ENCODE measurements around the gene CDK13.

CDK13 gene

GRCh38 chr7:39923091-39923490 lies 27.0 kb upstream of the CDK13 start:
- Histone ChIP-seq H3K4me1 (ENCODE audit: control insufficient read depth, insufficient read depth, low read length) (peaks cover 3% of the 10 kb centered on the region), H3K4me3 (ENCODE audit: low read length) (no peak overlapping the region), H3K9ac (ENCODE audit: low read length) (no peak overlapping the region), H3K9me3 (ENCODE audit: control insufficient read depth, low read length) (no peaks in the 10 kb centered on the region), H3K27me3 (replicated peaks; ENCODE audit: control insufficient read depth, insufficient read depth, low read length) (no peaks in the 10 kb centered on the region), H3K36me3 (ENCODE audit: control insufficient read depth, insufficient read depth, low read length, severe bottlenecking) (no peaks in the 10 kb centered on the region)
- DNase-seq (ENCODE audit: low read depth), result no peak

- H3K4me1 ChIP-seq (ENCODE audit: control insufficient read depth, insufficient read depth, low read length), result peaks cover 3% of the 10 kb centered on the region
- H3K36me3 ChIP-seq (ENCODE audit: control insufficient read depth, insufficient read depth, low read length, severe bottlenecking), result no peaks in the 10 kb centered on the region
- DNase-seq (ENCODE audit: low read depth), result no peak
- H3K9ac ChIP-seq (ENCODE audit: low read length), result no peak overlapping the region
- H3K27me3 ChIP-seq (replicated peaks; ENCODE audit: control insufficient read depth, insufficient read depth, low read length), result no peaks in the 10 kb centered on the region
- H3K4me3 ChIP-seq (ENCODE audit: low read length), result no peak overlapping the region
- no peaks in the 10 kb centered on the region for H3K9me3 ChIP-seq (ENCODE audit: control insufficient read depth, low read length)
Measured at GRCh38 chr7:39924122-39924521, 25.9 kb upstream of the CDK13 start.

GRCh38 chr7:39926111-39926510 lies 23.9 kb upstream of the CDK13 start:
- H3K4me3 ChIP-seq (ENCODE audit: low read length), result no peak overlapping the region
- no peak for DNase-seq (ENCODE audit: low read depth)
- H3K36me3 ChIP-seq (ENCODE audit: control insufficient read depth, insufficient read depth, low read length, severe bottlenecking), result no peaks in the 10 kb centered on the region
- peaks cover 3% of the 10 kb centered on the region for H3K4me1 ChIP-seq (ENCODE audit: control insufficient read depth, insufficient read depth, low read length)
- no peaks in the 10 kb centered on the region for H3K9me3 ChIP-seq (ENCODE audit: control insufficient read depth, low read length)
- no peak overlapping the region for H3K9ac ChIP-seq (ENCODE audit: low read length)
- H3K27me3 ChIP-seq (replicated peaks; ENCODE audit: control insufficient read depth, insufficient read depth, low read length), result no peaks in the 10 kb centered on the region

- H3K9ac ChIP-seq (ENCODE audit: low read length), result no peak overlapping the region
- no peak overlapping the region for H3K4me3 ChIP-seq (ENCODE audit: low read length)
- no peaks in the 10 kb centered on the region for H3K27me3 ChIP-seq (replicated peaks; ENCODE audit: control insufficient read depth, insufficient read depth, low read length)
- no peaks in the 10 kb centered on the region for H3K36me3 ChIP-seq (ENCODE audit: control insufficient read depth, insufficient read depth, low read length, severe bottlenecking)
- DNase-seq (ENCODE audit: low read depth), result no peak
- H3K4me1 ChIP-seq (ENCODE audit: control insufficient read depth, insufficient read depth, low read length), result peaks cover 3% of the 10 kb centered on the region
- H3K9me3 ChIP-seq (ENCODE audit: control insufficient read depth, low read length), result no peaks in the 10 kb centered on the region
Measured at GRCh38 chr7:39927018-39927417, 23.0 kb upstream of the CDK13 start.

- H3K9ac ChIP-seq (ENCODE audit: low read length), result no peak overlapping the region
- H3K9me3 ChIP-seq (ENCODE audit: control insufficient read depth, low read length), result no peaks in the 10 kb centered on the region
- H3K27me3 ChIP-seq (replicated peaks; ENCODE audit: control insufficient read depth, insufficient read depth, low read length), result no peaks in the 10 kb centered on the region
- H3K4me1 ChIP-seq (ENCODE audit: control insufficient read depth, insufficient read depth, low read length), result no peaks in the 10 kb centered on the region
- no peak for DNase-seq (ENCODE audit: low read depth)
- no peaks in the 10 kb centered on the region for H3K36me3 ChIP-seq (ENCODE audit: control insufficient read depth, insufficient read depth, low read length, severe bottlenecking)
- H3K4me3 ChIP-seq (ENCODE audit: low read length), result no peak overlapping the region
Measured at GRCh38 chr7:39934132-39934531, 15.9 kb upstream of the CDK13 start.

GRCh38 chr7:39936761-39937160 lies 13.3 kb upstream of the CDK13 start:
- no peak for DNase-seq (ENCODE audit: low read depth)
- H3K27me3 ChIP-seq (replicated peaks; ENCODE audit: control insufficient read depth, insufficient read depth, low read length), result no peaks in the 10 kb centered on the region
- no peak overlapping the region for H3K4me3 ChIP-seq (ENCODE audit: low read length)
- H3K9me3 ChIP-seq (ENCODE audit: control insufficient read depth, low read length), result no peaks in the 10 kb centered on the region
- no peaks in the 10 kb centered on the region for H3K4me1 ChIP-seq (ENCODE audit: control insufficient read depth, insufficient read depth, low read length)
- H3K36me3 ChIP-seq (ENCODE audit: control insufficient read depth, insufficient read depth, low read length, severe bottlenecking), result no peaks in the 10 kb centered on the region
- H3K9ac ChIP-seq (ENCODE audit: low read length), result no peak overlapping the region

- no peak overlapping the region for H3K9ac ChIP-seq (ENCODE audit: low read length)
- H3K9me3 ChIP-seq (ENCODE audit: control insufficient read depth, low read length), result no peaks in the 10 kb centered on the region
- no peak overlapping the region for H3K4me3 ChIP-seq (ENCODE audit: low read length)
- H3K27me3 ChIP-seq (replicated peaks; ENCODE audit: control insufficient read depth, insufficient read depth, low read length), result no peaks in the 10 kb centered on the region
- no peaks in the 10 kb centered on the region for H3K36me3 ChIP-seq (ENCODE audit: control insufficient read depth, insufficient read depth, low read length, severe bottlenecking)
- no peak for DNase-seq (ENCODE audit: low read depth)
- H3K4me1 ChIP-seq (ENCODE audit: control insufficient read depth, insufficient read depth, low read length), result no peaks in the 10 kb centered on the region
Measured at GRCh38 chr7:39937366-39938153, 12.5 kb upstream of the CDK13 start.

GRCh38 chr7:39942883-39943282 lies 7.2 kb upstream of the CDK13 start:
- Histone ChIP-seq H3K4me3 (ENCODE audit: low read length) (no peak overlapping the region), H3K9ac (ENCODE audit: low read length) (no peak overlapping the region), H3K9me3 (ENCODE audit: control insufficient read depth, low read length) (no peaks in the 10 kb centered on the region), H3K4me1 (ENCODE audit: control insufficient read depth, insufficient read depth, low read length) (no peaks in the 10 kb centered on the region), H3K36me3 (ENCODE audit: control insufficient read depth, insufficient read depth, low read length, severe bottlenecking) (no peaks in the 10 kb centered on the region), H3K27me3 (replicated peaks; ENCODE audit: control insufficient read depth, insufficient read depth, low read length) (no peaks in the 10 kb centered on the region)
- no peak for DNase-seq (ENCODE audit: low read depth)

GRCh38 chr7:39946693-39947092 lies 3.4 kb upstream of the CDK13 start:
- no peak for DNase-seq (ENCODE audit: low read depth)
- no peaks in the 10 kb centered on the region for H3K9me3 ChIP-seq (ENCODE audit: control insufficient read depth, low read length)
- no peak overlapping the region for H3K9ac ChIP-seq (ENCODE audit: low read length)
- H3K4me3 ChIP-seq (ENCODE audit: low read length), result no peak overlapping the region
- no peaks in the 10 kb centered on the region for H3K36me3 ChIP-seq (ENCODE audit: control insufficient read depth, insufficient read depth, low read length, severe bottlenecking)
- no peaks in the 10 kb centered on the region for H3K27me3 ChIP-seq (replicated peaks; ENCODE audit: control insufficient read depth, insufficient read depth, low read length)
- H3K4me1 ChIP-seq (ENCODE audit: control insufficient read depth, insufficient read depth, low read length), result peaks cover 7% of the 10 kb centered on the region

- Histone ChIP-seq H3K9me3 (ENCODE audit: control insufficient read depth, low read length) (no peaks in the 10 kb centered on the region), H3K27me3 (replicated peaks; ENCODE audit: control insufficient read depth, insufficient read depth, low read length) (no peaks in the 10 kb centered on the region), H3K36me3 (ENCODE audit: control insufficient read depth, insufficient read depth, low read length, severe bottlenecking) (no peaks in the 10 kb centered on the region), H3K4me3 (ENCODE audit: low read length) (peak overlapping the region; percentile 97), H3K4me1 (ENCODE audit: control insufficient read depth, insufficient read depth, low read length) (peaks cover 8% of the 10 kb centered on the region), H3K9ac (ENCODE audit: low read length) (peak overlapping the region; percentile 99)
- DNase-seq (ENCODE audit: low read depth), result peak; percentile 43
Measured at GRCh38 chr7:39948375-39948955, 1.6 kb upstream of the CDK13 start.

- Histone ChIP-seq H3K4me1 (ENCODE audit: control insufficient read depth, insufficient read depth, low read length) (peaks cover 16% of the 10 kb centered on the region), H3K9me3 (ENCODE audit: control insufficient read depth, low read length) (no peaks in the 10 kb centered on the region), H3K36me3 (ENCODE audit: control insufficient read depth, insufficient read depth, low read length, severe bottlenecking) (no peaks in the 10 kb centered on the region), H3K27me3 (replicated peaks; ENCODE audit: control insufficient read depth, insufficient read depth, low read length) (no peaks in the 10 kb centered on the region), H3K9ac (ENCODE audit: low read length) (peak overlapping the region; percentile 99), H3K4me3 (ENCODE audit: low read length) (peak overlapping the region; percentile 97)
- peak; percentile 99 for DNase-seq (ENCODE audit: low read depth)
Measured at GRCh38 chr7:39948956-39949928, 814 bp upstream of the CDK13 start.

Data from adipocyte (in vitro differentiated cells).